HepG2 (cell line): ENCODE results near the gene SLC43A3. TPM values are rescaled to one million over a fixed set of nuclear protein-coding genes. Genes with fewer than 3 reads are reported as not detected.

Source experiments
- ATAC-seq: fragments of 200-7000 bp; cut with Tn5 transposase; 3 replicates; pipeline ENCODE4 v1.9.1; 2020; ENCODE audit warnings: mild to moderate bottlenecking, moderate library complexity
- BruUV-seq: library from RNA; stranded (reverse); fragments of 400-500 nt; replicated peaks from 2 replicates; lab custom pipeline; 2021; lab: Mats Ljungman, UMichigan
- CTCF ChIA-PET: fragments of 300-600 bp; formaldehyde crosslinking; extraction: SDS; loops from one replicate; lab custom pipeline; 2021; ENCODE audit warnings: low total read pairs, inconsistent platforms, low intra/inter-chr PET ratio; lab: Yijun Ruan, JAX
- POLR2A ChIA-PET: fragments of 350-600 bp; sonication (Branson Sonifier 250); formaldehyde crosslinking; loops from one replicate; lab custom pipeline; 2020; ENCODE audit warnings: antibody characterized with exemption, inconsistent platforms; lab: Yijun Ruan, JAX
- DNase-seq: peaks from one replicate; pipeline ENCODE4 v3.0.0-alpha.2; 2015; ENCODE audit warnings: low spot score
- FAIRE-seq: peaks from 3 replicates; lab custom pipeline; 2011; peaks lifted over from hg19 to GRCh38; lab: Jason Lieb, UNC
- H2AFZ ChIP-seq: one replicate; pipeline ENCODE4 v1.6.1; 2011; ENCODE audit warnings: low read length, inconsistent platforms
- H3K27ac ChIP-seq: fragments of 300-600 bp; 3 replicates; pipeline ENCODE4 v1.8.0; 2011; ENCODE audit warnings: mixed run types, mild to moderate bottlenecking, mixed read lengths, low read length, inconsistent platforms; ENCODE audit not compliant: insufficient read depth; ENCODE audit errors: extremely low read length
- H3K27me3 ChIP-seq, 2 experiments: fragments of 200-600 bp in 1 of 2; 2 replicates in 1 of 2; 3 replicates in 1 of 2; pipeline versions ENCODE4 v1.6.0 to v1.8.0; 2011; ENCODE audit warnings: low read length in 2 of 2, mild to moderate bottlenecking in 2 of 2, moderate library complexity in 2 of 2, inconsistent platforms in 1 of 2; ENCODE audit not compliant: insufficient read depth in 2 of 2, control insufficient read depth in 1 of 2
- H3K36me3 ChIP-seq, 2 experiments: fragments of 200-600 bp in 1 of 2; replicated peaks in 1 of 2; 2 replicates in 1 of 2; 3 replicates in 1 of 2; pipeline versions ENCODE4 v1.5.1 to v1.8.0; 2011; ENCODE audit warnings: low read length in 2 of 2, inconsistent platforms in 1 of 2; ENCODE audit not compliant: insufficient read depth in 2 of 2, control insufficient read depth in 1 of 2
- H3K4me1 ChIP-seq: 2 replicates; pipeline ENCODE4 v1.5.1; 2012; ENCODE audit warnings: low read length, inconsistent platforms; ENCODE audit not compliant: insufficient read depth
- H3K4me2 ChIP-seq: 2 replicates; pipeline ENCODE4 v1.6.0; 2011; ENCODE audit warnings: low read depth, low read length, inconsistent platforms
- H3K4me3 ChIP-seq, 3 experiments: fragments of 200-600 bp in 1 of 3; sonication (generic), shearing (Covaris generic) in 1 of 3; replicated peaks in 1 of 3; 2 replicates each; pipeline ENCODE4 v1.5.1; 2011 to 2016; ENCODE audit warnings: low read length in 3 of 3, inconsistent platforms in 2 of 3, low read depth in 2 of 3, mild to moderate bottlenecking in 2 of 3, control low read depth in 1 of 3, mixed read lengths in 1 of 3; ENCODE audit not compliant: insufficient read depth in 1 of 3
- H3K79me2 ChIP-seq: one replicate; pipeline ENCODE4 v1.6.1; 2011; ENCODE audit warnings: low read length, inconsistent platforms; ENCODE audit not compliant: insufficient read depth
- H3K9ac ChIP-seq: 2 replicates; pipeline ENCODE4 v1.6.0; 2011; ENCODE audit warnings: mild to moderate bottlenecking, low read depth, low read length, inconsistent platforms; ENCODE audit not compliant: insufficient read depth
- H3K9me3 ChIP-seq: 2 replicates; pipeline ENCODE4 v1.5.1; 2012; ENCODE audit warnings: mild to moderate bottlenecking, low read length
- H4K20me1 ChIP-seq: 2 replicates; pipeline ENCODE4 v1.6.0; 2011; ENCODE audit warnings: inconsistent platforms, mild to moderate bottlenecking, low read length, moderate library complexity; ENCODE audit not compliant: insufficient read depth
- ETV5 ChIP-seq: IDR thresholded peaks from 2 replicates; pipeline ENCODE4 v1.6.1; 2018; ENCODE audit warnings: missing biosample characterization, missing genetic modification reagents, inconsistent platforms, borderline replicate concordance
- JDP2 ChIP-seq: sonication (generic); formaldehyde crosslinking; IDR thresholded peaks from 2 replicates; pipeline ENCODE4 v1.8.1; 2022; ENCODE audit warnings: missing genetic modification reagents, borderline replicate concordance
- NCOA5 ChIP-seq: sonication (generic); formaldehyde crosslinking; IDR thresholded peaks from 2 replicates; pipeline ENCODE4 v1.4.0; 2020; ENCODE audit warnings: missing genetic modification reagents
- SMC3 ChIP-seq: IDR thresholded peaks from 2 replicates; pipeline ENCODE4 v1.6.1; 2011; ENCODE audit warnings: low read length, improper control_type of control experiment
- ZNF629 ChIP-seq: sonication (generic); formaldehyde crosslinking; conservative IDR thresholded peaks from 2 replicates; pipeline ENCODE4 v1.5.0; 2020; ENCODE audit warnings: missing genetic modification reagents
- ZSCAN30 ChIP-seq: sonication (generic); formaldehyde crosslinking; IDR thresholded peaks from 2 replicates; pipeline ENCODE4 v1.5.0; 2020; ENCODE audit warnings: mild to moderate bottlenecking, missing genetic modification reagents
- WGBS: methylation state at CpG from one replicate; pipeline ENCODE4 v1.1.6; 2017; ENCODE audit warnings: low lambda C conversion rate; 5-methylcytosine and 5-hydroxymethylcytosine counted together
- in situ Hi-C: cut with HindIII; loops from 2 replicates; pipeline ENCODE4 v1.10.0; 2017; ENCODE audit warnings: low pct_unique_long_range_greater_than_20kb; ENCODE audit not compliant: extremely low pct_ligation_motif_present
- intact Hi-C: fragments of 100-400 bp; cut with micrococcal nuclease; formaldehyde crosslinking; loops from one replicate; pipeline ENCODE4 v1.10.0; 2022; ENCODE audit not compliant: unreplicated experiment
- polyA plus RNA-seq, 8 experiments: library from polyadenylated mRNA; depleted of rRNA in 3 of 8; stranded (reverse) in 7 of 8; unstranded in 1 of 8; fragments of >200 nt; fragmentation: Illumina TruSeq in 4 of 8; extraction: Trizol in 4 of 8; gene quantifications; 2 replicates each; pipeline versions ENCODE4 v1.2.1 to v1.2.3, GENCODE V29; 2011 to 2016; ENCODE audit warnings: low read depth in 4 of 8, missing spikeins in 1 of 8, mixed read lengths in 1 of 8; ENCODE audit not compliant: insufficient read depth in 1 of 8
- total RNA-seq, 5 experiments: library from RNA; depleted of rRNA; stranded (reverse); fragments of >200 nt; fragmentation: Illumina TruSeq; extraction: Trizol; gene quantifications; 2 replicates each; pipeline ENCODE4 v1.2.3, GENCODE V29; 2016; ENCODE audit warnings: low read depth in 1 of 5

Gene SLC43A3
- total and polyA plus RNA-seq, 2 of the 13 experiments (the other 11 are each of a cell fraction or from before 2014, with no cell fraction given): 2.6 TPM; not detected in 1

- Histone ChIP-seq H4K20me1 (no peaks in the 10 kb centered on the region), H3K36me3 (no peaks in the 10 kb centered on the region), H3K9me3 (no peaks in the 10 kb centered on the region), H3K4me2 (no peak overlapping the region), H3K9ac (no peak overlapping the region), H3K27me3 (peaks cover 0 to 6% of the 10 kb centered on the region in 2 experiments; a peak in 2 of 5 replicates), H3K27ac (no peak overlapping the region), H3K79me2 (no peaks in the 10 kb centered on the region), H3K4me1 (no peaks in the 10 kb centered on the region), H2AFZ (no peak overlapping the region), H3K4me3 (no peak overlapping the region)
- TF ChIP-seq ZNF629: peak; percentile 49
- no peak for TF ChIP-seq SMC3
- DNase-seq (no peak), ATAC-seq (no peak), FAIRE-seq (no peak)
- no TSS peak for BruUV-seq
- in situ Hi-C loops (no loop called here), intact Hi-C loops (no loop called here)
- ChIA-PET CTCF (no interaction called here), POLR2A (no interaction called here)
- WGBS: 70% methylated on average over 8 of the region's 8 CpGs
Measured at GRCh38 chr11:57407941-57408475, 18.9 kb downstream of the SLC43A3 start.

GRCh38 chr11:57407010-57407920, 19.7 kb downstream of the SLC43A3 start:
- POLR2A ChIA-PET: no interaction called here
- CTCF ChIA-PET: no interaction called here
- Histone ChIP-seq H3K79me2 (no peaks in the 10 kb centered on the region), H3K9ac (no peak overlapping the region), H3K27me3 (peaks cover 0 to 6% of the 10 kb centered on the region in 2 experiments; a peak in 2 of 5 replicates), H3K4me3 (no peak overlapping the region), H3K36me3 (no peaks in the 10 kb centered on the region), H2AFZ (no peak overlapping the region), H4K20me1 (no peaks in the 10 kb centered on the region), H3K4me1 (no peaks in the 10 kb centered on the region), H3K9me3 (no peaks in the 10 kb centered on the region)
- intact Hi-C loops (no loop called here), in situ Hi-C loops (no loop called here)
- DNase-seq (no peak), FAIRE-seq (no peak), ATAC-seq (no peak)
- no peak for TF ChIP-seq ZSCAN30
- no peak for TF ChIP-seq JDP2 (CRISPR knock-in tag)
- no peak for TF ChIP-seq ETV5 (CRISPR knock-in tag)
- no peak for TF ChIP-seq NCOA5
- TF ChIP-seq, all 625 proteins: peak for 0
- WGBS: 40% methylated on average over 7 of the region's 9 CpGs
- Histone ChIP-seq H3K27ac (no peak overlapping the region), H3K4me2 (no peak overlapping the region)
- no TSS peak for BruUV-seq
